GM21515 (cell line): Measurements from ENCODE around the gene FBXO40.
"Not testable (repeated sequence)": the region's sequence is repeated elsewhere in the genome, so short reads cannot be mapped to it uniquely, and the experiment has no call there.

Experiments
- ATAC-seq: cut with Tn5 transposase; IDR thresholded peaks from one replicate; pipeline ENCODE4 v1.9.1; 2021; ENCODE audit not compliant: unreplicated experiment

FBXO40 gene

GRCh38 chr3:121592856-121593702, at the start of gene FBXO40:
FBXO40 (plus strand) TSS chr3:121593379; CDS start chr3:121620576, 27,197 bp downstream.
- no peak for ATAC-seq

- no peak for ATAC-seq
These were observed 48.1 kb upstream of the FBXO40 start for GRCh38 chr3:121545049-121545573.

GRCh38 chr3:121545574-121546455, 47.4 kb upstream of the FBXO40 start, which contains the start of gene POLQ:
POLQ (minus strand) TSS chr3:121545988; CDS start chr3:121545877, 111 bp downstream.
- ATAC-seq: peak; percentile 79

- ATAC-seq: no peak
These were observed 40.8 kb upstream of the FBXO40 start for GRCh38 chr3:121552379-121552778.

- no peak for ATAC-seq
These were observed 40.4 kb upstream of the FBXO40 start for GRCh38 chr3:121552797-121553196.

GRCh38 chr3:121557426-121557934, 35.7 kb upstream of the FBXO40 start:
- no peak for ATAC-seq

- ATAC-seq: no peak
These were observed 31.0 kb upstream of the FBXO40 start for GRCh38 chr3:121562148-121562547.

- ATAC-seq: no peak
These were observed 26.4 kb upstream of the FBXO40 start for GRCh38 chr3:121566773-121567172.

GRCh38 chr3:121567649-121568048, 25.5 kb upstream of the FBXO40 start, which contains the start of gene ARGFX:
ARGFX (plus strand) TSS chr3:121567949; CDS start chr3:121570714, 2,765 bp downstream.
- ATAC-seq: no peak

GRCh38 chr3:121574449-121574848, 18.7 kb upstream of the FBXO40 start:
- no peak for ATAC-seq

GRCh38 chr3:121581691-121582090, 11.5 kb upstream of the FBXO40 start:
- ATAC-seq: no peak

- peak; percentile 56 for ATAC-seq
These were observed 8.8 kb upstream of the FBXO40 start for GRCh38 chr3:121584418-121584817.

GRCh38 chr3:121593806-121594205, 627 bp downstream of the FBXO40 start:
- not testable (repeated sequence) for ATAC-seq

GRCh38 chr3:121594850-121595249, 1.7 kb downstream of the FBXO40 start:
- no peak for ATAC-seq

GRCh38 chr3:121595765-121596406, 2.7 kb downstream of the FBXO40 start:
- no peak for ATAC-seq

GRCh38 chr3:121598564-121598963, 5.4 kb downstream of the FBXO40 start:
- no peak for ATAC-seq

- ATAC-seq: not testable (repeated sequence)
These were observed 6.7 kb downstream of the FBXO40 start for GRCh38 chr3:121599900-121600299.

- no peak for ATAC-seq
These were observed 8.1 kb downstream of the FBXO40 start for GRCh38 chr3:121601212-121601812.

GRCh38 chr3:121604759-121605158, 11.6 kb downstream of the FBXO40 start:
- no peak for ATAC-seq

GRCh38 chr3:121606106-121606505, 12.9 kb downstream of the FBXO40 start:
- no peak for ATAC-seq
